NCI-H2227 (cell line): ENCODE data around the gene PCDHB5.
"Not testable (repeated sequence)": the region's sequence is repeated elsewhere in the genome, so short reads cannot be mapped to it uniquely, and the experiment has no call there.

ENCODE experiments used
- DNase-seq: peaks from one replicate; lab custom pipeline; 2025; ENCODE audit not compliant: unreplicated experiment; lab: John Stamatoyannopoulos, UW

The PCDHB5 gene

DNA sequence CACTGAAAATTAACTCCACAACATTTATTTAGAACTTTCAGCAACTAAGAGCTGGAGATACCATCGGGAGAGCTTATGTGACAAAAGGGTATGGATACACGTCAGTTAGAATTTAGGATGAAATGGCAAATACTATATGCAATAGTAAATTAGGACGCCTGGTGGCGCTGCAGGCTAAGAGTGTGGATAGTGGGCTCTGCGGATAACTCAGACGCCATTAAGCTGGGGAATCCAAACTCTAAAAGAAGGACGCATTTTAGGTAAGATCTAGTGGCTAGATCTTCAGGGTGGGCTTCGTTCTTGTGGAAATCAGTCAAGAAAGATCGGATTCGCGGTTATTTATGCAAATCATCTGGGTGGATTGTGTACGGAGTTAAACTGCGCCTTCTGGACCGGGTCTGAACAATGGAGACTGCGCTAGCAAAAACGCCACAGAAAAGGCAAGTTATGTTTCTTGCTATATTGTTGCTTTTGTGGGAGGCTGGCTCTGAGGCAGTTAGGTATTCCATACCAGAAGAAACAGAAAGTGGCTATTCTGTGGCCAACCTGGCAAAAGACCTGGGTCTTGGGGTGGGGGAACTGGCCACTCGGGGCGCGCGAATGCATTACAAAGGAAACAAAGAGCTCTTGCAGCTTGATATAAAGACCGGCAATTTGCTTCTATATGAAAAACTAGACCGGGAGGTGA, at the start of gene PCDHB5:
TSS of gene PCDHB5 (plus strand) at position 177 of the 688 bp plus-strand sequence. CDS start at position 406, 229 bp downstream.
- peak; percentile 89 for DNase-seq

DNA sequence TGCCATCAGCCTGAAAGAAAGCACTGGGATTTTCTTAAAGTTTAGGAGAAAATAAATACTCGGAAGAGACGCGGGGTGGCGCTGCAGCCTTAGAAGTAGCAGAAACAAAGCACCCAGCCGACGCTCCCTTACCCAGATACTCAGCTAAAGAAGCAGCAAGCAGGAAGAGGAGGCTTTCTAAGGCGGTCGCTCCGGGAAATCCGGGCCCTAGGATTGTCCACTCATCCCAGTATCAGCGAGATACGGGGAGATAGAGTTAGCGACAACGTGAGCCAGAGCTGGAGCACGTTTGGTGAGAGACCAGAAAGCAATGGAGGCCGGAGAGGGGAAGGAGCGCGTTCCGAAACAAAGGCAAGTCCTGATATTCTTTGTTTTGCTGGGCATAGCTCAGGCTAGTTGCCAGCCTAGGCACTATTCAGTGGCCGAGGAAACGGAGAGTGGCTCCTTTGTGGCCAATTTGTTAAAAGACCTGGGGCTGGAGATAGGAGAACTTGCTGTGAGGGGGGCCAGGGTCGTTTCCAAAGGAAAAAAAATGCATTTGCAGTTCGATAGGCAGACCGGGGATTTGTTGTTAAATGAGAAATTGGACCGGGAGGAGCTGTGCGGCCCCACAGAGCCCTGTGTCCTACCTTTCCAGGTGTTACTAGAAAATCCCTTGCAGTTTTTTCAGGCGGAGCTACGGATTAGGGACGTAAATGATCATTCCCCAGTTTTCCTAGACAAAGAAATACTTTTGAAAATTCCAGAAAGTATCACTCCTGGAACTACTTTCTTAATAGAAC, 40.3 kb upstream of the PCDHB5 start, which contains the start of gene PCDHB2:
TSS of gene PCDHB2 (plus strand) at position 135 of the 782 bp plus-strand sequence. CDS start at position 311, 176 bp downstream.
- DNase-seq, result peak; percentile 76

DNA sequence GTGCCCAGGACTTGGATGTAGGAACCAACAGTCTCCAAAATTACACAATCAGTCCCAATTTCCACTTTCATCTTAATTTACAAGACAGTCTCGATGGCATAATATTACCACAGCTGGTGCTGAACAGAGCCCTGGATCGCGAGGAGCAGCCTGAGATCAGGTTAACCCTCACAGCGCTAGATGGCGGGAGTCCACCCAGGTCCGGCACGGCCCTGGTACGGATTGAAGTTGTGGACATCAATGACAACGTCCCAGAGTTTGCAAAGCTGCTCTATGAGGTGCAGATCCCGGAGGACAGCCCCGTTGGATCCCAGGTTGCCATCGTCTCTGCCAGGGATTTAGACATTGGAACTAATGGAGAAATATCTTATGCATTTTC, 39.8 kb upstream of the PCDHB5 start:
- no peak for DNase-seq

DNA sequence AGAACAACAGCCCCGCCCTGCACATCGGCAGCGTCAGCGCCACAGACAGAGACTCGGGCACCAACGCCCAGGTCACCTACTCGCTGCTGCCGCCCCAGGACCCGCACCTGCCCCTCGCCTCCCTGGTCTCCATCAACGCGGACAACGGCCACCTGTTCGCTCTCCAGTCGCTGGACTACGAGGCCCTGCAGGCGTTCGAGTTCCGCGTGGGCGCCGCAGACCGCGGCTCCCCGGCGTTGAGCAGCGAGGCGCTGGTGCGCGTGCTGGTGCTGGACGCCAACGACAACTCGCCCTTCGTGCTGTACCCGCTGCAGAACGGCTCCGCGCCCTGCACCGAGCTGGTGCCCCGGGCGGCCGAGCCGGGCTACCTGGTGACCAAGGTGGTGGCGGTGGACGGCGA, 38.8 kb upstream of the PCDHB5 start:
- not testable (repeated sequence) for DNase-seq

DNA sequence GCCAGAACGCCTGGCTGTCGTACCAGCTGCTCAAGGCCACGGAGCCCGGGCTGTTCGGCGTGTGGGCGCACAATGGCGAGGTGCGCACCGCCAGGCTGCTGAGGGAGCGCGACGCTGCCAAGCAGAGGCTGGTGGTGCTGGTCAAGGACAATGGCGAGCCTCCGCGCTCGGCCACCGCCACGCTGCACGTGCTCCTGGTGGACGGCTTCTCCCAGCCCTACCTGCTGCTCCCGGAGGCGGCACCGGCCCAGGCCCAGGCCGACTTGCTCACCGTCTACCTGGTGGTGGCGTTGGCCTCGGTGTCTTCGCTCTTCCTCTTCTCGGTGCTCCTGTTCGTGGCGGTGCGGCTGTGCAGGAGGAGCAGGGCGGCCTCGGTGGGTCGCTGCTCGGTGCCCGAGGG, 38.4 kb upstream of the PCDHB5 start:
- not testable (repeated sequence) for DNase-seq

DNA sequence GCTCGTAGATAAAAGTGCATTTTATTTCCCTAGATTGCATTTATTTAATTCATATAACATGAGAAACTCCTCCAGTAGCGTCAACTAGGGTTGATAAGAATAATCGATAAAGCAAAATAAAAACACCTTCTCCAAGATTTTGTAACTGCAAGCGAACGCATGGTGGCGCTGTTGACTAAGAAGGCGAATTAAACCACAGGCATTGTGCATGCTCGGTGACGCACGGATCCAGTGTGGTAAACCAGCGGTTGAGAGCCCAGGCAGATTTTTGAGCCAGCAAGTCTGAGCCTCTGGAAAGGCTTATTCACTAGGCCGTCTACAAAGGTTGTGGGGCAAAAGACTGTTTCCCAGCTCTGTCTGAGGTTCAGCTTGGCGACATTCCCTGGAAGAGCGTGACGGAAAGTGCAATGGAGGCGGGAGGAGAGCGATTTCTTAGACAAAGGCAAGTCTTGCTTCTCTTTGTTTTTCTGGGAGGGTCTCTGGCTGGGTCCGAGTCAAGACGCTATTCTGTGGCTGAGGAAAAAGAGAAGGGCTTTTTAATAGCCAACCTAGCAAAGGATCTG, 34.7 kb upstream of the PCDHB5 start, which contains the start of gene PCDHB3:
TSS of gene PCDHB3 (plus strand) at position 231 of the 563 bp plus-strand sequence. CDS start at position 408, 177 bp downstream.
- no peak for DNase-seq

DNA sequence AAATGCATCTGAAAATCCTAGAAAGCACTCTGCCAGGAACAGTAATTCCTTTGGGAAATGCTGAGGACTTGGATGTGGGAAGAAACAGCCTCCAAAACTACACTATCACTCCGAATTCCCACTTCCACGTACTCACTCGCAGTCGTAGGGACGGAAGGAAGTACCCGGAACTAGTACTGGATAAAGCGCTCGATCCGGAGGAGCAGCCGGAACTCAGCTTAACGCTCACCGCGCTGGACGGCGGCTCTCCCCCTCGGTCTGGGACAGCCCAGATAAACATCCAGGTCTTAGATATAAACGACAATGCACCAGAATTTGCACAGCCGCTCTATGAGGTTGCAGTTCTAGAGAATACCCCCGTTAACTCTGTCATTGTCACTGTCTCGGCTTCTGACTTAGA, 33.9 kb upstream of the PCDHB5 start:
- no peak for DNase-seq

DNA sequence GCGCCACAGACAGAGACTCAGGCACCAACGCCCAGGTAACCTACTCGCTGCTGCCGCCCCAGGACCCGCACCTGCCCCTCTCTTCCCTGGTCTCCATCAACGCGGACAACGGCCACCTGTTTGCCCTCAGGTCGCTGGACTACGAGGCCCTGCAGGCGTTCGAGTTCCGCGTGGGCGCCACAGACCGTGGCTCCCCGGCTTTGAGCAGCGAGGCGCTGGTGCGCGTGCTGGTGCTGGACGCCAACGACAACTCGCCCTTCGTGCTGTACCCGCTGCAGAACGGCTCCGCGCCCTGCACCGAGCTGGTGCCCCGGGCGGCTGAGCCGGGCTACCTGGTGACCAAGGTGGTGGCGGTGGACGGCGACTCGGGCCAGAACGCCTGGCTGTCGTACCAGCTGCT, 32.9 kb upstream of the PCDHB5 start:
- not testable (repeated sequence) for DNase-seq

DNA sequence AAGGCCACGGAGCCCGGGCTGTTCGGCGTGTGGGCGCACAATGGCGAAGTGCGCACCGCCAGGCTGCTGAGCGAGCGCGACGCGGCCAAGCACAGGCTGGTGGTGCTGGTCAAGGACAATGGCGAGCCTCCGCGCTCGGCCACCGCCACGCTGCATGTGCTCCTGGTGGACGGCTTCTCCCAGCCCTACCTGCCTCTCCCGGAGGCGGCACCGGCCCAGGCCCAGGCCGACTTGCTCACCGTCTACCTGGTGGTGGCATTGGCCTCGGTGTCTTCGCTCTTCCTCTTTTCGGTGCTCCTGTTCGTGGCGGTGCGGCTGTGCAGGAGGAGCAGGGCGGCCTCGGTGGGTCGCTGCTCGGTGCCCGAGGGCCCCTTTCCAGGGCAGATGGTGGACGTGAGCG, 32.5 kb upstream of the PCDHB5 start:
- DNase-seq, result not testable (repeated sequence)

DNA sequence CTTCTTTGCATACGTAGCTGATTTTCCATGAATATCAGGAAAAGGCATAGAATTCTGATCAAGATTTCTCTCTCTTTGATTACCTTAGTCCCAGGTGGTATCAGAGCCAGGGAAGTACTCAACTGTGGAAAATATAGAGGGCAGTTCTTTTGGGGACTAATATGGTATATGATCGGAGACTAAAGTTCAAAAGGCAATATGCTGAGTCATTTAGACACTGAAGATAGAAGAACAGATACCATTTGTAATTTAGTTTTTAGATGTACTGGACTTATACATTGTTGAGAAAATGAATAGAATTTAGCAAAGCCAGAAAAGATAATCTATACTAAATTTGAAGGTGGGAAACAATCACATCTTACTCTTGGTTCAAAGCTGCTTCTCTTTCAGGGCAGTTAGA, 29.7 kb upstream of the PCDHB5 start:
- no peak for DNase-seq

DNA sequence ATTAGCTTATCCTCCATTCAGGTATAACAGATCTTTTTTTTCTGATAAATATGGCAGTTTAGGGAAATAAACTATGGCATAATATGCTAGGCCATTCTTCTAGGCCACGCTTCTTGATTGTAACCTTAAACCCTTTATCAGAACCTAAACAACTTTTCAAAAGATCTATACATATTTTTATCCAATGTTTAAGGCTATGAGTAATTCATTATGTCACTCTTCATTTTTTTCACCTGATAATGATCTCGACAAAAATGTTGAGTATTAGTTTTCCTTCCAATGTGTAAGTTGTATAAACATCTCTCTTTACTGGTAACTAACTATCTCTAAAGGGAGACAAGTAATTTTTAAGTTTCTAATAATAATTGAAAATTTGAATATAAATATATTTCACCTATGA, 15.8 kb upstream of the PCDHB5 start:
- DNase-seq, result no peak

DNA sequence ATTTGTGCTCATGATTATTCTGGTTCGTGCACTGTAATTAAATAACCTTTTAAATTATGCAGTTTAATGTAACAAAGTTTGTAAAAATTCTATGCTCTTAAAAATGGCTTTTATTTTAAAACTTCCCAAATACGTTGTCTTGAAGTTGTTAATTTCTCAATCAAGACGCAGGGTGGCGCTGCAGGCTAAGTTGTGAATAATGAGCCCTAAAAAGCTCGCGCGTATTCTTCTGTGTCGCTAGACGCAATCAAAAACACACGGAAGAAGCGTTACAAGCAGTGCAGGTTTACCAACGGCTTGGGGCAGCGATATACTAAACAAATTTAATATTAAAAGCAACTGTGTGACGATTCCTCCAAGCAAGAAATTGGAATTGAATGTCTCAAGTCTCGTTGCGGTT, 13.4 kb upstream of the PCDHB5 start, which contains the start of gene PCDHB4:
TSS of gene PCDHB4 (plus strand) at position 256 of the 400 bp plus-strand sequence. CDS start 181 bp downstream, outside the sequence.
- peak; percentile 80 for DNase-seq

DNA sequence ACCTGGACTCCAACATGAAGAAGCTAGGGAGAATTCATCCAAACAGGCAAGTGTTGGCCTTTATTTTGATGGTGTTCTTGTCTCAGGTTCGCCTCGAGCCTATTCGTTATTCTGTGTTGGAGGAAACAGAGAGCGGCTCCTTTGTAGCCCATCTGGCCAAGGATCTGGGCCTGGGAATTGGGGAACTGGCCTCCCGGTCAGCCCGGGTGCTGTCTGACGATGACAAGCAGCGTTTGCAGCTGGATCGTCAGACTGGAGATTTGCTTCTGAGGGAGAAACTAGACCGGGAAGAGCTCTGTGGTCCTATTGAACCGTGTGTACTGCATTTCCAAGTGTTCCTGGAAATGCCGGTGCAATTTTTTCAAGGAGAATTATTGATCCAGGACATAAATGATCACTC, 13.0 kb upstream of the PCDHB5 start:
- DNase-seq, result peak; percentile 41

DNA sequence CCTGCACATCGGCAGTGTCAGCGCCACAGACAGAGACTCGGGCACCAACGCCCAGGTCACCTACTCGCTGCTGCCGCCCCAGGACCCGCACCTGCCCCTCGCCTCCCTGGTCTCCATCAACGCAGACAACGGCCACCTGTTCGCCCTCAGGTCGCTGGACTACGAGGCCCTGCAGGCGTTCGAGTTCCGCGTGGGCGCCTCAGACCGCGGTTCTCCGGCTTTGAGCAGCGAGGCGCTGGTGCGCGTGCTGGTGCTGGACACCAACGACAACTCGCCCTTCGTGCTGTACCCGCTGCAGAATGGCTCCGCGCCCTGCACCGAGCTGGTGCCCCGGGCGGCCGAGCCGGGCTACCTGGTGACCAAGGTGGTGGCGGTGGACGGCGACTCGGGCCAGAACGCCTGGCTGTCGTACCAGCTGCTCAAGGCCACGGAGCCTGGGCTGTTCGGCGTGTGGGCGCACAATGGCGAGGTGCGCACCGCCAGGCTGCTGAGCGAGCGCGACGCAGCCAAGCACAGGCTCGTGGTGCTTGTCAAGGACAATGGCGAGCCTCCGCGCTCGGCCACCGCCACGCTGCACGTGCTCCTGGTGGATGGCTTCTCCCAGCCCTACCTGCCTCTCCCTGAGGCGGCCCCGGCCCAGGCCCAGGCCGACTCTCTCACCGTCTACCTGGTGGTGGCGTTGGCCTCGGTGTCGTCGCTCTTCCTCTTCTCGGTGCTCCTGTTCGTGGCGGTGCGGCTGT, 11.4 kb upstream of the PCDHB5 start:
- DNase-seq, result not testable (repeated sequence)

DNA sequence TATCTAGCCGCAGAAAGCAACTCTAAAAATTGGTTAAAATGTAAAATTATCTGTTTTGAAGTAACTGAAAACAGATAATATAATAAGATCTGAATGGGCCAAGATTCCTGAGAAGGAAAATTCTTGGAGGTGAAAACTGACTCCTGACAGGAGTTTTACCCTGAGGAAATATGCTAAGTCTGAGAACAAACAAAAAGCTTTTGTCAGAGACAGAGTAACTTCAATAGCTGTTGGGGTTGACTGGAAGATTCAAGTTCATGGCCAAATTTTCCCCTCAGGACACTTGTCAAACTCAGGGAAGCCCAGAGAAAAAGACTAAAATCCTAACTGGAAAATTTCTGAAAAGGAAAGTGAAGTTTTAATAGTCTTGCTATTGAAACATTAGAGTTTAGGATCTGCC, 7.7 kb upstream of the PCDHB5 start:
- DNase-seq, result no peak

DNA sequence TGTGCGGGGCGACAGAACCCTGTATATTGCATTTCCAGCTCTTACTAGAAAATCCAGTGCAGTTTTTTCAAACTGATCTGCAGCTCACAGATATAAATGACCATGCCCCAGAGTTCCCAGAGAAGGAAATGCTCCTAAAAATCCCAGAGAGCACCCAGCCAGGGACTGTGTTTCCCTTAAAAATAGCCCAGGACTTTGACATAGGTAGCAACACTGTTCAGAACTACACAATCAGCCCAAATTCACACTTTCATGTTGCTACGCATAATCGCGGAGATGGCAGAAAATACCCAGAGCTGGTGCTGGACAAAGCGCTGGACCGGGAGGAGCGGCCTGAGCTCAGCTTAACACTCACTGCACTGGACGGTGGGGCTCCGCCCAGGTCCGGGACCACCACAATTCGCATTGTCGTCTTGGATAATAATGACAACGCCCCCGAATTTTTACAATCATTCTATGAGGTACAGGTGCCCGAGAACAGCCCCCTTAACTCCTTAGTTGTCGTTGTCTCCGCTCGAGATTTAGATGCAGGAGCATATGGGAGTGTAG, 786 bp downstream of the PCDHB5 start:
- peak; percentile 28 for DNase-seq

DNA sequence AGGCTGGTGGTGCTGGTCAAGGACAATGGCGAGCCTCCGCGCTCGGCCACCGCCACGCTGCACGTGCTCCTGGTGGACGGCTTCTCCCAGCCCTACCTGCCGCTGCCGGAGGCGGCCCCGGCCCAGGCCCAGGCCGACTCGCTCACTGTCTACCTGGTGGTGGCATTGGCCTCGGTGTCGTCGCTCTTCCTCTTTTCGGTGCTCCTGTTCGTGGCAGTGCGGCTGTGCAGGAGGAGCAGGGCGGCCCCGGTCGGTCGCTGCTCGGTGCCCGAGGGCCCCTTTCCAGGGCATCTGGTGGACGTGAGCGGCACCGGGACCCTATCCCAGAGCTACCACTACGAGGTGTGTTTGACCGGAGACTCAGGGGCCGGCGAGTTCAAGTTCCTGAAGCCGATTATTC, 2.3 kb downstream of the PCDHB5 start:
- not testable (repeated sequence) for DNase-seq

DNA sequence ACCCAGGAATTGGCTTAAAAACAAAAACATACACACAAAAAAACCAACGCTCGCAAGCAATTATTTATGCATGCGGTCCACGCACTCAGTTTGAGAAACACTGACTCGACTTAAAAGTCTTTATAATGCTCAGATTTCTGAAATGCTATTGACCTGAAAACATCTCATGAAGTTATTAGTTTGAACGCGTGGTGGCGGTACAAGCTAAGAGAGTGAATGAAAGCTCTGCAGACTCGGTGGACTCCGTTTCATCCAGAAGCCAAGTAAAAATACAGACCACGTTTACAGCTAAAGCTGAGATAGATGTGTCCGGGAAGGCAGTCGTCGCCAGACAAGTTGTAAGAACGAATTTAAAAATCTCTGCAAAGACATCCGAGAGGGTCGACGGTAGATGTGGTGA, 14.8 kb downstream of the PCDHB5 start, which contains the start of gene PCDHB6:
TSS of gene PCDHB6 (plus strand) at position 246 of the 400 bp plus-strand sequence. CDS start 201 bp downstream, outside the sequence.
- peak; percentile 74 for DNase-seq

DNA sequence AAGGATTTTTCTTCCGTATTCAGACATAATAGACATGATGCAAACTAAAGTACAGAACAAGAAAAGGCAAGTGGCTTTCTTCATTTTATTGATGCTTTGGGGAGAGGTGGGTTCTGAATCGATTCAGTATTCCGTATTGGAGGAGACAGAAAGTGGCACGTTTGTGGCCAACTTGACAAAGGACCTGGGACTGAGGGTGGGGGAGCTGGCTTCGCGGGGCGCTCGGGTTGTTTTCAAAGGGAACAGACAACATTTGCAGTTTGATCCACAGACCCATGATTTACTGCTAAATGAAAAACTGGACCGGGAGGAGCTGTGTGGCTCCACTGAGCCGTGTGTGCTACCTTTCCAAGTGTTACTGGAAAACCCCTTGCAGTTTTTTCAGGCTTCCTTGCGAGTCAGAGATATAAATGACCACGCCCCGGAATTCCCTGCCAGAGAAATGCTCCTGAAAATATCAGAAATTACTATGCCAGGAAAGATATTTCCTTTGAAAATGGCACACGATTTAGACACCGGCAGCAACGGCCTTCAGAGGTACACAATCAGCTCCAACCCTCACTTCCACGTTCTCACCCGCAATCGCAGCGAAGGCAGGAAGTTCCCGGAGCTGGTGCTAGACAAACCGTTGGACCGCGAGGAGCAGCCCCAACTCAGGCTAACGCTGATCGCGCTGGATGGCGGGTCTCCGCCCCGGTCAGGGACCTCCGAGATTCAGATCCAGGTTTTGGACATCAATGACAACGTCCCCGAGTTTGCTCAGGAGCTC, 15.4 kb downstream of the PCDHB5 start:
- DNase-seq, result peak; percentile 24

DNA sequence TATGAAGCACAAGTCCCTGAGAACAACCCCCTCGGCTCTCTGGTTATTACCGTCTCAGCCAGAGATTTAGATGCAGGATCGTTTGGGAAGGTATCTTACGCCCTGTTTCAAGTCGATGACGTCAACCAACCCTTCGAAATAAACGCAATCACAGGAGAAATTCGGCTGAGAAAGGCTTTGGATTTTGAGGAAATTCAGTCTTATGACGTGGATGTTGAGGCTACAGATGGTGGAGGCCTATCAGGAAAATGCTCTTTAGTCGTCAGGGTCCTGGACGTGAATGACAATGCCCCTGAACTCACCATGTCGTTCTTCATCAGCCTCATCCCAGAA, 16.0 kb downstream of the PCDHB5 start:
- DNase-seq, result peak; percentile 24
